ENCODE measurements around the gene CD4.

DNA sequence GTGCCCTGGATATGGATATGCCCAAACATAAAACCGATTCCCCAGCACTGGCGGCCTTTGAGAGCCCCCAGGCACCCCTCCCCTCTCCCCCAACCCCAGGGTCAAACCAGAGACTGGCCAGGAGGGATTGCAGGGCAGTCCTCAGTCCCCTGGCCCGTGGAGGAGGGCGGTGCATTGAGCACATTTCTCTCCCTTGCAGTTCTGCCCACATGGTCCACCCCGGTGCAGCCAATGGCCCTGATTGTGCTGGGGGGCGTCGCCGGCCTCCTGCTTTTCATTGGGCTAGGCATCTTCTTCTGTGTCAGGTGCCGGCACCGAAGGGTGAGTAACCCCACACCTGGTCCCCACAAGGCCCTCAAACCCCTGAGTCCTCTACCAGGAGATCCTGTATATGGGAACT, 28.9 kb downstream of the CD4 start:
- TF ChIP-seq, protein P1, sequence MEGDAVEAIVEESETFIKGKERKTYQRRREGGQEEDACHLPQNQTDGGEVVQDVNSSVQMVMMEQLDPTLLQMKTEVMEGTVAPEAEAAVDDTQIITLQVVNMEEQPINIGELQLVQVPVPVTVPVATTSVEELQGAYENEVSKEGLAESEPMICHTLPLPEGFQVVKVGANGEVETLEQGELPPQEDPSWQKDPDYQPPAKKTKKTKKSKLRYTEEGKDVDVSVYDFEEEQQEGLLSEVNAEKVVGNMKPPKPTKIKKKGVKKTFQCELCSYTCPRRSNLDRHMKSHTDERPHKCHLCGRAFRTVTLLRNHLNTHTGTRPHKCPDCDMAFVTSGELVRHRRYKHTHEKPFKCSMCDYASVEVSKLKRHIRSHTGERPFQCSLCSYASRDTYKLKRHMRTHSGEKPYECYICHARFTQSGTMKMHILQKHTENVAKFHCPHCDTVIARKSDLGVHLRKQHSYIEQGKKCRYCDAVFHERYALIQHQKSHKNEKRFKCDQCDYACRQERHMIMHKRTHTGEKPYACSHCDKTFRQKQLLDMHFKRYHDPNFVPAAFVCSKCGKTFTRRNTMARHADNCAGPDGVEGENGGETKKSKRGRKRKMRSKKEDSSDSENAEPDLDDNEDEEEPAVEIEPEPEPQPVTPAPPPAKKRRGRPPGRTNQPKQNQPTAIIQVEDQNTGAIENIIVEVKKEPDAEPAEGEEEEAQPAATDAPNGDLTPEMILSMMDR (conservative IDR thresholded peaks at IDR 0.05; ENCODE audit: low read length), result no peak
- no peak for TF ChIP-seq EZH2phosphoT487 (IDR thresholded peaks at IDR 0.05; ENCODE audit: borderline replicate concordance, low read depth, low read length)

Measured in OCI-LY7 (cell line).